GM10266 (cell line): ENCODE data around the gene BCR.

Experiments
- DNase-seq: peaks from one replicate; pipeline ENCODE4 v3.0.0; 2012; ENCODE audit errors: extremely low spot score
- CTCF ChIP-seq: IDR thresholded peaks from 2 replicates; pipeline ENCODE4 v1.5.1; 2012; ENCODE audit warnings: mild to moderate bottlenecking, low read depth; ENCODE audit not compliant: control insufficient read depth, insufficient read depth; ENCODE audit errors: missing control alignments

BCR gene

DNA sequence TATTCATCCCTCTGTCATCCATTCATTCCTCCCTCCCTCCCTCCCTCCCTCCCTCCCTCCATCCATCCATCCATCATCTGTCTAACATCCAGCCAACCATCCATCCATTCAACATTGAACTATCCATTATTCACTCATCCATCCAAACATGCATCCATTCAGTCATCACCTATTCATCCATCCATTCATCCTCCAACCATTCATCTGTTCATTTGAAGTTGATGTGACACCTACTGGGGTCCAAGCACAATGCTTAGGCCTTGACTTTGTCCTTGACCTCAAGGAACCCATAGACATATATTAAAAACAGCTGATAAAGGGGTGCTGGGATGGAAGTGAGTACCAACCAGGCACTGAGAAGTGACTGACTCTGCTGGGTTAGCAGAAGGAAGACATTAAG lies 26.6 kb downstream of the BCR start:
- no peak for DNase-seq
- no peak for TF ChIP-seq CTCF

DNA sequence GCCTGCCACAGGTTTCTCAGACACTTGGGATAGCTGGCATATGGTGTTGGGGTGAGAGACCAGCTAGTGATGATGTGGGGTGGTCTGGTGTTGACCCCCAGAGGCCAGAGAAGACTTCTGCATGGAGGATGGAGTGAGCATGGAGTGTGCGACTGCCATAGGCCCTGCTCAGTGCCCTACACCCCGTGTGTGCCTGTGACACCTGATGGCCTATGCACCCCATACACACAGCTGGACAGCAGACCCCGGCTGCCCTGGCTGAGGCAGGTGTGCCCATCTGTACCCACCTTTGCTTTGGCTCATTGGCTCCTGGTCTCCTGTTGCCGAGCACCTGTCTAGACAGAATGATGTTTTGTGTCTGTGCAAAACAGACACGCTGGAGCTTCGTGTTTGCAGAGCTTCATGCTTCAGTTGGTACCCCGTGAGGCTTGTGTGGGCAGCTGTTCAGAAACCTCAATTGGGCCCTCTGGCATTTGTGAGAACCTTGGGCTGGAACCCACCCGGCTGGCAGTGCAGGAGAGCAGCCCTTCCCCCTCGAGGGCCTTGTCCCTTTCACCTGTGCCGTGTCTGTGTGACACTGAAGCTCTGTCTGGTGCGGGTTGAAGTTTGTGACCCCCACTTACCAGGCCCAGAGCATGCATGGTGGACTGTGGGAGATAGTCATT lies 27.6 kb downstream of the BCR start:
- no peak for TF ChIP-seq CTCF
- DNase-seq, result no peak

- no peak for TF ChIP-seq CTCF
Measured at GRCh38 chr22:23210428-23211170, 30.3 kb downstream of the BCR start.

DNA sequence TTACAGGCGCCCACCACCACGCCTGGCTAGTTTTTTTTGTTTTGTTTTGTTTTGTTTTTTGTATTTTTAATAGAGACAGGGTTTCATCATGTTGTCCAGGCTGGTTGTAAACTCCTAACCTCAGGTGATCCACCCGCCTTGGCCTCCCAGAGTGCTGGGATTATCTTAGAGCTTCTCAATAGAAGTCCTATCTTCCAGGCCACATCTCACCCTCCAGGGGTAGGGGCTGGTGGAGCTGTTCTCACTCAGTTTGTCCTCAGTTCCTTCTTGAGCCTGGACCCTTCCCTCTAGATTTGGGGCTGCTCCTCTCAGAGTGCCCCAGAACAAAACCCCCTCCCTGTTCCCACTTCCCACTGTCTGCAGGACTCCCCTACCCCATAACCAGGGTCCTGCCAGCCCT lies 31.3 kb downstream of the BCR start:
- TF ChIP-seq CTCF, result no peak
- no peak for DNase-seq

More at GRCh38 chr22:23210428-23211170, 30.3 kb downstream of the BCR start:
- DNase-seq, result no peak

- TF ChIP-seq CTCF, result no peak
- no peak for DNase-seq
Measured at GRCh38 chr22:23212061-23213021, 32.0 kb downstream of the BCR start.

DNA sequence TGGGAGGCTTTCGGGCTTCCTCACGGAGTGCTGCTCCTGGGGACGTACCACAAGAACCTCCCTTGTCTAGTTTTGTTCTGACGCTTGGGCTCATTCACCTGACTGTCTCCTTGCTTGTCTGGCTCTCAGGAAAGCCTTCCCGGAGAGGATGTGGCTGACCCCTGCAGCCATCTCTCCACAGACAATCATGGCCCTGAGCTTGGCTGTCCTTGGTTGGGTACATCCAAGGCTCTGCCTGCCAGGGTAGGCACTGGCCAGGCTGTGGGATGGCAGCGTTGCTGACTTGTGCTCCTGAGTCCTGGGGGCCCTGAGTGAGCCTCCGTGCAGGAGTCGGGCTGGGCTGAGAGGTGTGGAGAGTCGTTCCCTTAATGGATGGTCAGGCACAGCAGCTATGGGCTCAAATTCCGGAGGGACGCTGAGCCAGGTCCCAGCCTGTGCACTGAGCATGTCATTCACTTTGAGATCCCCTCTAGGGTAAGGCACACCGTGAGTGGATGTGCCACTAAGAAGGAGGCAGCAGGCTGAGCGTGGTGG lies 32.8 kb downstream of the BCR start:
- no peak for TF ChIP-seq CTCF
- DNase-seq, result no peak
